Smooth muscle cell (in vitro differentiated cells): Measurements from ENCODE around the gene NUDT10. TPM values are rescaled to one million over a fixed set of nuclear protein-coding genes. Genes with fewer than 3 reads are reported as not detected.

Experiments used
- polyA plus RNA-seq: library from polyadenylated mRNA; unstranded; fragments of >200 nt; fragmentation: Nextera tagmentation; extraction: Ambion mirVana; gene quantifications from 2 replicates; pipeline ENCODE4 v1.2.1, GENCODE V29; 2016
- total RNA-seq: library from RNA; depleted of rRNA; stranded (reverse); fragments of >200 nt; gene quantifications from 2 replicates; pipeline ENCODE4 v1.2.3, GENCODE V29; 2014

NUDT10 gene
- total and polyA plus RNA-seq, 2 experiments from 2014 or later: 3.2 to 4.5 TPM

Other genes starting within 250 kb of the NUDT10 start
- gene NUDT11, start 163.8 kb downstream of the NUDT10 start, total RNA-seq: 8.2 and 11.0 TPM in 2 replicates
- gene NUDT11, start 163.8 kb downstream of the NUDT10 start, polyA plus RNA-seq: 2.9 and 7.6 TPM in 2 replicates